H9 (cell line): ENCODE measurements around the gene LMBRD2. TPM values are rescaled to one million over a fixed set of nuclear protein-coding genes. Genes with fewer than 3 reads are reported as not detected.

Source experiments
- DNase-seq: peaks from one replicate; pipeline ENCODE4 v3.0.0-alpha.2; 2017
- H2AFZ ChIP-seq: one replicate; pipeline ENCODE4 v1.6.1; 2013; ENCODE audit warnings: mild to moderate bottlenecking, low read length, control low read depth, moderate library complexity
- H2AK5ac ChIP-seq: 2 replicates; pipeline ENCODE4 v1.6.1; 2013; ENCODE audit warnings: low read length, control low read depth, mixed read lengths; ENCODE audit not compliant: insufficient read length
- H2BK120ac ChIP-seq: one replicate; pipeline ENCODE4 v1.6.1; 2013; ENCODE audit warnings: low read depth, mild to moderate bottlenecking, low read length, control low read depth, inconsistent platforms; ENCODE audit not compliant: poor library complexity, severe bottlenecking
- H2BK12ac ChIP-seq: 2 replicates; pipeline ENCODE4 v1.6.1; 2013; ENCODE audit warnings: low read length, control low read depth, mixed read lengths, low read depth; ENCODE audit not compliant: insufficient read length
- H2BK15ac ChIP-seq: 2 replicates; pipeline ENCODE4 v1.6.1; 2013; ENCODE audit warnings: low read depth, low read length, control low read depth
- H2BK20ac ChIP-seq: one replicate; pipeline ENCODE4 v1.6.1; 2013; ENCODE audit warnings: low read depth, mild to moderate bottlenecking, low read length, control low read depth, inconsistent platforms; ENCODE audit not compliant: poor library complexity, severe bottlenecking
- H2BK5ac ChIP-seq: 2 replicates; pipeline ENCODE4 v1.6.1; 2013; ENCODE audit warnings: low read length, control low read depth, mixed read lengths; ENCODE audit not compliant: insufficient read length
- H3K14ac ChIP-seq: 2 replicates; pipeline ENCODE4 v1.6.1; 2013; ENCODE audit warnings: low read length, control low read depth; ENCODE audit not compliant: insufficient read depth
- H3K18ac ChIP-seq: 2 replicates; pipeline ENCODE4 v1.6.1; 2013; ENCODE audit warnings: low read depth, mild to moderate bottlenecking, mixed read lengths, low read length, control low read depth; ENCODE audit not compliant: insufficient read length
- H3K23ac ChIP-seq: 2 replicates; pipeline ENCODE4 v1.6.1; 2013; ENCODE audit warnings: low read length, control low read depth, mixed read lengths, low read depth; ENCODE audit not compliant: insufficient read length
- H3K23me2 ChIP-seq: 2 replicates; pipeline ENCODE4 v1.6.1; 2013; ENCODE audit warnings: low read depth, mild to moderate bottlenecking, mixed read lengths, low read length, control low read depth; ENCODE audit not compliant: insufficient read length, poor library complexity, severe bottlenecking
- H3K27ac ChIP-seq: 2 replicates; pipeline ENCODE4 v1.5.1; 2013; ENCODE audit warnings: low read length, control low read depth, mixed read lengths, low read depth; ENCODE audit not compliant: insufficient read length
- H3K27me3 ChIP-seq: 2 replicates; pipeline ENCODE4 v1.6.1; 2013; ENCODE audit warnings: low read length, control low read depth, inconsistent platforms; ENCODE audit not compliant: insufficient read depth
- H3K4ac ChIP-seq: 2 replicates; pipeline ENCODE4 v1.6.1; 2013; ENCODE audit warnings: low read depth, mild to moderate bottlenecking, control low read depth, inconsistent platforms, low read length, moderate library complexity
- H3K4me1 ChIP-seq: 2 replicates; pipeline ENCODE4 v1.6.1; 2013; ENCODE audit warnings: low read length, control low read depth, inconsistent platforms; ENCODE audit not compliant: insufficient read depth
- H3K4me2 ChIP-seq: 2 replicates; pipeline ENCODE4 v1.6.1; 2013; ENCODE audit warnings: low read length, control low read depth, mixed read lengths; ENCODE audit not compliant: insufficient read length, insufficient read depth
- H3K56ac ChIP-seq: 2 replicates; pipeline ENCODE4 v1.6.1; 2013; ENCODE audit warnings: low read depth, mild to moderate bottlenecking, mixed read lengths, low read length, control low read depth; ENCODE audit not compliant: insufficient read length
- H3K79me1 ChIP-seq: 2 replicates; pipeline ENCODE4 v1.6.1; 2013; ENCODE audit warnings: low read depth, mild to moderate bottlenecking, moderate library complexity, low read length, control low read depth, inconsistent platforms; ENCODE audit not compliant: insufficient read depth, poor library complexity, severe bottlenecking
- H3K79me2 ChIP-seq: 2 replicates; pipeline ENCODE4 v1.6.1; 2013; ENCODE audit warnings: low read length, control low read depth, inconsistent platforms; ENCODE audit not compliant: insufficient read depth
- H3K9ac ChIP-seq: 2 replicates; pipeline ENCODE4 v1.6.1; 2013; ENCODE audit warnings: low read length, control low read depth, mixed read lengths; ENCODE audit not compliant: insufficient read length; ENCODE audit errors: extremely low read depth
- H3K9me3 ChIP-seq: one replicate; pipeline ENCODE4 v1.6.1; 2013; ENCODE audit warnings: low read depth, low read length, inconsistent platforms; ENCODE audit not compliant: control insufficient read depth
- H3T11ph ChIP-seq: one replicate; pipeline ENCODE4 v1.6.1; 2013; ENCODE audit warnings: mild to moderate bottlenecking, low read length, control low read depth, inconsistent platforms
- H4K20me1 ChIP-seq: one replicate; pipeline ENCODE4 v1.6.1; 2013; ENCODE audit not compliant: control insufficient read depth, insufficient read length, insufficient read depth
- H4K5ac ChIP-seq: 2 replicates; pipeline ENCODE4 v1.6.1; 2013; ENCODE audit warnings: low read depth, mild to moderate bottlenecking, mixed read lengths, low read length, control low read depth; ENCODE audit not compliant: insufficient read length
- H4K8ac ChIP-seq: replicated peaks from 2 replicates; pipeline ENCODE4 v1.6.1; 2013; ENCODE audit warnings: low read length, control low read depth, mixed read lengths, low read depth; ENCODE audit not compliant: insufficient read length
- H4K91ac ChIP-seq: 2 replicates; pipeline ENCODE4 v1.6.1; 2013; ENCODE audit warnings: low read depth, mild to moderate bottlenecking, moderate library complexity, mixed read lengths, low read length, control low read depth; ENCODE audit not compliant: insufficient read length
- H3K27ac Mint-ChIP-seq, 3 experiments: 2 replicates in 2 of 3; 3 replicates in 1 of 3; pipeline ENCODE4 v1.8.0; 2020 to 2021; ENCODE audit warnings: mixed read lengths in 3 of 3, mild to moderate bottlenecking in 1 of 3, moderate library complexity in 1 of 3
- H3K27me3 Mint-ChIP-seq: 2 replicates; pipeline ENCODE4 v1.8.0; 2021; ENCODE audit warnings: low read depth, mild to moderate bottlenecking, moderate library complexity, mixed read lengths
- H3K36me3 Mint-ChIP-seq, 3 experiments: 2 replicates in 2 of 3; 3 replicates in 1 of 3; pipeline ENCODE4 v1.8.0; 2020 to 2021; ENCODE audit warnings: low read depth in 3 of 3, mixed read lengths in 3 of 3; ENCODE audit not compliant: insufficient read depth in 1 of 3
- H3K4me1 Mint-ChIP-seq, 2 experiments: 2 replicates each; pipeline ENCODE4 v1.8.0; 2020; ENCODE audit warnings: mixed read lengths in 2 of 2
- H3K4me3 Mint-ChIP-seq, 2 experiments: 2 replicates in 1 of 2; 3 replicates in 1 of 2; pipeline ENCODE4 v1.8.0; 2020 to 2021; ENCODE audit warnings: mild to moderate bottlenecking in 2 of 2, mixed read lengths in 2 of 2, moderate library complexity in 1 of 2
- H3K9me3 Mint-ChIP-seq, 2 experiments: 2 replicates in 1 of 2; 3 replicates in 1 of 2; pipeline ENCODE4 v1.8.0; 2020; ENCODE audit warnings: mild to moderate bottlenecking in 2 of 2, mixed read lengths in 2 of 2, moderate library complexity in 1 of 2
- CTCF ChIP-seq: fragments of 200-600 bp; sonication (generic); conservative IDR thresholded peaks from 3 replicates; pipeline ENCODE4 v1.8.0; 2021; ENCODE audit warnings: antibody characterized with exemption, mild to moderate bottlenecking
- WGBS: extraction: QIAGEN DNeasy Blood & Tissue Kit; methylation state at CpG from one replicate; pipeline ENCODE4 v1.1.7; 2013; ENCODE audit warnings: missing lambda C conversion rate, low lambda C conversion rate, mixed read lengths; ENCODE audit not compliant: insufficient read length; ENCODE audit errors: extremely low coverage; 5-methylcytosine and 5-hydroxymethylcytosine counted together
- total RNA-seq: library from RNA; stranded (reverse); gene quantifications from 2 replicates; pipeline ENCODE4 v1.2.1, GENCODE V29; 2021

The LMBRD2 gene
- total RNA-seq, 1 experiment from 2014 or later = 5.3 TPM

GRCh38 chr5:36105819-36106218 lies 45.9 kb downstream of the LMBRD2 start:
- Histone ChIP-seq H3T11ph (no peak overlapping the region), H2BK12ac (no peak overlapping the region), H2BK20ac (no peak overlapping the region), H2BK5ac (no peak overlapping the region), H3K27me3 (no peaks in the 10 kb centered on the region), H3K56ac (no peak overlapping the region), H2AK5ac (no peak overlapping the region), H3K79me2 (no peaks in the 10 kb centered on the region), H4K20me1 (no peaks in the 10 kb centered on the region), H2BK15ac (no peak overlapping the region), H2AFZ (no peak overlapping the region), H3K9me3 (no peaks in the 10 kb centered on the region), H3K9ac (no peak overlapping the region), H3K23ac (no peak overlapping the region), H3K14ac (no peak overlapping the region), H3K4ac (no peak overlapping the region), H3K4me1 (no peaks in the 10 kb centered on the region), H3K4me2 (no peak overlapping the region), H3K23me2 (no peaks in the 10 kb centered on the region), H3K18ac (no peak overlapping the region), H3K79me1 (no peaks in the 10 kb centered on the region), H4K5ac (no peak overlapping the region), H3K27ac (no peak overlapping the region), H2BK120ac (no peak overlapping the region), H4K91ac (no peak overlapping the region), H4K8ac (no peak overlapping the region)
- peaks cover 8 to 12% of the 10 kb centered on the region in 2 experiments for H3K4me1 Mint-ChIP-seq
- H3K27me3 Mint-ChIP-seq = no peaks in the 10 kb centered on the region
- H3K36me3 Mint-ChIP-seq = peaks cover 0 to 2% (median 0%) of the 10 kb centered on the region in 3 experiments; a peak in 1 of 7 replicates
- no CpG with 5 or more reads among the region's 2 CpGs for WGBS
- no peak overlapping the region for H3K4me3 Mint-ChIP-seq
- H3K27ac Mint-ChIP-seq = no peak overlapping the region
- no peak for TF ChIP-seq CTCF
- DNase-seq = no peak
- H3K9me3 Mint-ChIP-seq = no peaks in the 10 kb centered on the region
